Peyer's patch (tissue), 4 donors: ENCODE data around the gene MIPEP.

Source experiments
- CTCF ChIP-seq, 6 experiments: fragments of 450-650 bp in 4 of 6; fragments of 200-600 bp in 2 of 6; sonication (generic) in 1 of 6; IDR thresholded peaks; one replicate each; pipeline ENCODE4 v1.5.1; 2017 to 2019; ENCODE audit warnings: antibody characterized with exemption in 6 of 6, mild to moderate bottlenecking in 3 of 6, moderate library complexity in 1 of 6
- POLR2A ChIP-seq, 2 donors: fragments of 450-650 bp; IDR thresholded peaks; one replicate each; pipeline ENCODE4 v1.5.1; 2017; ENCODE audit warnings: antibody characterized with exemption in 2 of 2, mild to moderate bottlenecking in 2 of 2, moderate library complexity in 2 of 2

- TF ChIP-seq CTCF (IDR thresholded peaks at IDR 0.05) (no peak), POLR2A (IDR thresholded peaks at IDR 0.05) (no peak)
Measured at GRCh38 chr13:23763318-23763717, 125.9 kb downstream of the MIPEP start.
